T-helper 17 cell (primary cell): ENCODE data around the gene GZF1. TPM values are rescaled to one million over a fixed set of nuclear protein-coding genes. Genes with fewer than 3 reads are reported as not detected.
A peak's percentile ranks its signal among the peaks of the same experiment; 100 is the strongest.

Experiments
- ATAC-seq: fragments of 150-1000 bp; cut with Tn5 transposase; 2 replicates; pipeline ENCODE4 v1.10.0; 2021; ENCODE audit warnings: mild to moderate bottlenecking, moderate library complexity
- DNase-seq, 3 donors: peaks; one replicate each; pipeline versions ENCODE4 v3.0.0 to v3.0.0-alpha.2; 2020 to 2021
- H3K9me3 ChIP-seq: one replicate; pipeline ENCODE4 v1.7.0; 2013; ENCODE audit warnings: low read length, mild to moderate bottlenecking; ENCODE audit not compliant: control insufficient read depth, poor library complexity, severe bottlenecking
- H3K27ac Mint-ChIP-seq: one replicate; pipeline ENCODE4 v1.8.0; 2022; ENCODE audit warnings: mild to moderate bottlenecking, moderate library complexity, mixed read lengths
- H3K27me3 Mint-ChIP-seq: one replicate; pipeline ENCODE4 v1.8.0; 2022; ENCODE audit warnings: mixed read lengths
- H3K36me3 Mint-ChIP-seq: one replicate; pipeline ENCODE4 v1.8.0; 2022; ENCODE audit warnings: low read depth, mixed read lengths
- H3K4me1 Mint-ChIP-seq: one replicate; pipeline ENCODE4 v1.8.0; 2022; ENCODE audit warnings: mild to moderate bottlenecking, mixed read lengths
- H3K4me3 Mint-ChIP-seq: one replicate; pipeline ENCODE4 v1.8.0; 2022; ENCODE audit warnings: mild to moderate bottlenecking, moderate library complexity, mixed read lengths
- total RNA-seq, 4 donors: library from RNA in 2 of 4; stranded (reverse) in 2 of 4; gene quantifications; one replicate each; pipeline ENCODE4 v1.2.3 and lab custom pipeline; 2022 to 2026

GZF1 gene
- total RNA-seq, 2 donors from 2014 or later, result 27.7 to 28.5 TPM

DNA sequence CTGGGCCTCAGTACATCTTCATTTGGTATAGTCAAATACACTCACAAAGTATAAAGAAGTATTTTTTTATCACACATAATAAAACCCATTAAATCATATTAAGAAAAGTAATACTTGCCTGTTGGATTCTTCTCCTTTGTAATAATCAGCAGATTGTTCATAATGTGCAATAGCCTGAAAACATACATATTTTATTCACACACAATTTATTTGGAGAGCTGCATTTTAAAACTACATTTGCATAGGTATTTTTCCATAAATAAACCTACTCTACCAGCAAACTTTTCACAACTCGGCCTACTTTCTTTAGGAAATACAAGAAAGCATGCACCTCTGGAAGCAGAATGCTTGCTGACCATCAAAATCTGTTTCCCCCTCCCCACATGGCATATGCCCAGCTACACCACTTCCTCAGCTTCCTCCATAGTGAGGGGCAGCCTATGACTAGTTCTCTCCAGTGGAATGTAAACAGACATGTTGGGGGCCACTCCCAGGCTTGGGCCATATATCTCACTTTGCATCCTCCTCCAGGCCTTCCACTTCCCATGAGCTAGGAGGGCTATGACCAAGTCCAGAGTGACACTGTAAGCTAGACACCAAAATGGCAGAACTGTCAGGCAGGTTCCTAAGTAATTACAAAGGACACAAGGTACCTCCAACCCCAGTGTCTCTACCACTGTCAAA is 28.3 kb downstream of the GZF1 start:
- H3K4me3 Mint-ChIP-seq, result no peak overlapping the region
- H3K4me1 Mint-ChIP-seq, result peaks cover 11% of the 10 kb centered on the region
- no peaks in the 10 kb centered on the region for H3K9me3 ChIP-seq
- ATAC-seq (no peak), DNase-seq (no peak)
- H3K27me3 Mint-ChIP-seq, result no peaks in the 10 kb centered on the region
- H3K36me3 Mint-ChIP-seq, result peaks cover 29% of the 10 kb centered on the region
- peak overlapping the region; percentile 45 for H3K27ac Mint-ChIP-seq

DNA sequence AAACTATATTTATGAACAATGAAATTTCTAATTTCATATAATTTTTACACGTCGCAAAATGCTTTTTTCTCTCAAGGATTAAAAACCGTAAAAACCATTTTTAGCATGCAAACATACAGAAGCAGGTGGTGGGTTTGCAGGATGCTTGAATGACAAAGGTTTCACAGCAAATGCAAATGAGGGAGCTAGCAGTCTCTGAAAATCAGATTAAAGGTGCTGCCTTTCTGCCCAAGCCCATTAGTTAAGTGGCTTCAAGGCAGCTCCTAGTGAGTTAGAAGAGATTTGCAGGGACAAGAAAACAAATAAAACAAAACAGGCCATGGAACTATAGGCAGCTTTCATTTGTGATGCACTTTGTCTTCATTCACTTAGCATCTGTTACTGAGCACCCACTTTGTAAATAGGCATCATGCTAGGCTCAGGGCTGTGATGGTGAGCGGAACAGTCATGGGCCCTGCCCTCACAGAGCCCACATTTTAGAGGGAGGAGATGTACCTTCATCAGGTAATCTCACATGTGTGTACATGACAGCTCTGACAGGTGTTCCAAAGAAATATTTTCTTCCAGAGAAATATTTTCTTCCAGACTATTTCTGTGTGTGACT is 29.8 kb downstream of the GZF1 start:
- Mint-ChIP-seq H3K27ac (no peak overlapping the region), H3K4me3 (no peak overlapping the region), H3K4me1 (peaks cover 9% of the 10 kb centered on the region), H3K27me3 (no peaks in the 10 kb centered on the region), H3K36me3 (peaks cover 20% of the 10 kb centered on the region)
- DNase-seq (no peak), ATAC-seq (no peak)
- no peaks in the 10 kb centered on the region for H3K9me3 ChIP-seq

DNA sequence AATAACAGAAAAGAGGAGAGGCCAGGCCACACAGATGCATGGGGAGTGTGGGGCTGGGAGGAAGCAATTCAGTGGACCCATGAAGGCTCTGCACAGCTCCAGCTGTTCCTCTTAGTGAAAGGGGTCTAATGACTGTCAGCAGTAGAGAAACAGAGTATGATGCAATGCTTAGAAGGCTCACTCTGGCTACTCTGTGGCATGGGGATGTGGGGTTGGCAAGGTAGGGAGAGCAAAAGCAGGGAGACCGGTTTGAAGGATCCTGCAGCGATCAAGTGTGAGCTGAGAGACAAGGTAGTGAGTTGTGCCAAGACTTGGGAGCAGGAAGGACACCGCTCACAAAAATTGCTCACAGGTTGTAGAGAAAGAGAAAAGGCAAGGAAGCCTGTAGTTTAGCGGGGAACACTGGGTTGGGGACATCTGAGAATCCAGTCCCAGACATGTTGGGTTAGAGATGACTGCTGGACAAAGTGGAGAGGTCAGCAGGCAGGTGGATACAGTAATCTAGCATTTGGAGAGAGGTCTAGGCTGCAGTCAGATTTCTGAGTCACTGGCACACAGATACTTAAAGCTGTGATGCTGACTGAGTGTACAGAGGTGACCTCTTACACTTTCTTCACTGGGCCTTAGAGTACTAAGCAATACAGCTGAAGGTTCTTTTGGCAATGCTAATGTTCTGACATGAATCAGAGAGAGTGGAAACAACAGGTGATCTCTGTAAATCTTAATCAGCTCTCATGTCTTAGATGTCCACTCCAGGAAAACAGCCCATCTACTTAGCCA is 32.2 kb downstream of the GZF1 start:
- H3K9me3 ChIP-seq, result no peaks in the 10 kb centered on the region
- peaks cover 13% of the 10 kb centered on the region for H3K4me1 Mint-ChIP-seq
- DNase-seq (no peak), ATAC-seq (no peak)
- H3K27me3 Mint-ChIP-seq, result no peaks in the 10 kb centered on the region
- H3K27ac Mint-ChIP-seq, result no peak overlapping the region
- H3K4me3 Mint-ChIP-seq, result no peak overlapping the region
- peaks cover 16% of the 10 kb centered on the region for H3K36me3 Mint-ChIP-seq

DNA sequence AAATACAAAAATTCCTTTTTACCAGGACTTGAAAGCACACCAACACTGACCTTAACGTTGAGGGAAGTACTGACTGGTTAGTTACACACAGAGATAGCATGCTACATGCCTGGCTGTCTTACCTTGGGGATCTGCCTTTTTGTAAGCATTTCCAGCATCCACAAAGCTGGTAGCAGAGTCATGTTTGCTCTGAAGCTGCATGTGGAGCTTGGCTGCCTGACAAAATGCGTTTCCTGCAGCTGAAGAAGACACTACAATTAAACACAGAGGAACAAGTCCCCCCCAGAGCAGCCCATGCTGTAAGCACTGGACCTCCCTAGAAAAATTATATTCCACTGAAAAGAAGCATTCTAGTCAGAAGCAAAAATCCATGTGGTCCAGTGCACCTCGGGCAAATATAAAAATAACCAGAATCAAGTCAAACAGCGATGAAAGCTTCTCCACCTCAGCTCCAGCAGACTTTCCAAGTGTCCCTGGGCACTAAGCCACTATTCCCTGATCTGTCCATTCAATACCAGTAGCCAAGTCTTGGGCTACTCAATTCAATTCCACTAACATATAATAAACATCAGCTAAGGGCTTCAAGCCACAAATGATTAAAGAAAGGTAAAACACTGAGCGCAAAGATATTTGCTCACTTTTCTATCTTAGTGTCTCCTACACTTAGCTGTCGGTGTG is 35.1 kb downstream of the GZF1 start:
- DNase-seq, result no peak
- Mint-ChIP-seq H3K4me3 (no peak overlapping the region), H3K27me3 (no peaks in the 10 kb centered on the region), H3K27ac (peak overlapping the region; percentile 71), H3K36me3 (peaks cover 19% of the 10 kb centered on the region), H3K4me1 (peaks cover 20% of the 10 kb centered on the region)
- no peaks in the 10 kb centered on the region for H3K9me3 ChIP-seq
- ATAC-seq, result no peak

DNA sequence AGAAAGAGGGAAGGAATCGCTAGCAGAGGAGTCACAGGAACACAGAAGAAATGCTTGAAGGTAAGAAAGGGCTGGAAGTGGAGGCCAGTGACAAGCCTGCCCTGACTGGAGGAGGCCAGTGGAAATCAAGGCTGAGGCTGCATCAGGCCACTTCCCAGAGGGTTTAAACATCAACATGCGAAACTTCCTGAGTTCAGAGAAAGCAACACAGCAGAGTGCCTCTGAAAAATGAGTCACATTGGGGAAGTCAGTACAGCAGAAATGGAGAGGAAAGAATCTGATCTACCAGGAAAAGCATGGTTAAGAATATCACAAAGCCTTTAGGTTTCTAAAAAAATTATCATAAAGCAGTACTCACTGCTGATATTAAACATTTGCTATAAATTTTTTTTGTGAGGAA is 36.0 kb downstream of the GZF1 start:
- Mint-ChIP-seq H3K27me3 (no peaks in the 10 kb centered on the region), H3K4me3 (no peak overlapping the region), H3K27ac (peak overlapping the region; percentile 71), H3K4me1 (peaks cover 18% of the 10 kb centered on the region), H3K36me3 (peaks cover 19% of the 10 kb centered on the region)
- ATAC-seq, result no peak
- H3K9me3 ChIP-seq, result no peaks in the 10 kb centered on the region
- no peak for DNase-seq

DNA sequence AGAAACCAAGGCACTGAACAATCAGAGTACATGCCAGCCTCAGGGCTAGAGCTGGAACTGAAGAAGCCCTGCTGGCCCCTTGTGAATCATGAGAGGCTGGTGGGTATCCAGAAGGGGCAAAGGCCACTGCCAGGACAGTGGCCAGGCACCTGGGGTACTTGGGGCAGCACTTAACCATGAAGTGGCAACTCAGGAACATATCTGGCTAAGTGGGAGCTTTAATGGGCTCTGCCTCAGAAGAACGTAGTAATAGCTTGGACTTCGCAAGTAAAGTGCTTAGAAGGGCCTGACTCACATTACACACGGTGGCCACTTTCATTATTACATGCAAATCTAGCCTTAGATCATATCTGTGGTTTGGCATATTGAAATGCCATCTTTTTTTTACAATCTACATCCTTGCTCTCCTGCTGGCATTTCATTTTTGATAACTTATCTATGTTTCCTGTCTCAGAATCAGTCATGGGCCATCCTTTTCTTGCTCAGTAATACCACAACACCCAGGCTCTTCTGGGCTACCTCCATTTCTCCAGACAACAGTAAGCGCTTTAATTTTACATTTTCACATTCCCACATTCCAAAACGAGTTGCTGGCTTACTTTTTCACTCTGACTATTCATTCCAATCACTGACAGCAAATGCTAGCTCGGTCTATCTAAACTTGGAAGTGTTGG is 37.7 kb downstream of the GZF1 start:
- peaks cover 7% of the 10 kb centered on the region for H3K36me3 Mint-ChIP-seq
- H3K4me3 Mint-ChIP-seq, result no peak overlapping the region
- H3K27ac Mint-ChIP-seq, result no peak overlapping the region
- H3K4me1 Mint-ChIP-seq, result peaks cover 15% of the 10 kb centered on the region
- DNase-seq (no peak), ATAC-seq (peak; percentile 40)
- no peaks in the 10 kb centered on the region for H3K27me3 Mint-ChIP-seq
- no peaks in the 10 kb centered on the region for H3K9me3 ChIP-seq

DNA sequence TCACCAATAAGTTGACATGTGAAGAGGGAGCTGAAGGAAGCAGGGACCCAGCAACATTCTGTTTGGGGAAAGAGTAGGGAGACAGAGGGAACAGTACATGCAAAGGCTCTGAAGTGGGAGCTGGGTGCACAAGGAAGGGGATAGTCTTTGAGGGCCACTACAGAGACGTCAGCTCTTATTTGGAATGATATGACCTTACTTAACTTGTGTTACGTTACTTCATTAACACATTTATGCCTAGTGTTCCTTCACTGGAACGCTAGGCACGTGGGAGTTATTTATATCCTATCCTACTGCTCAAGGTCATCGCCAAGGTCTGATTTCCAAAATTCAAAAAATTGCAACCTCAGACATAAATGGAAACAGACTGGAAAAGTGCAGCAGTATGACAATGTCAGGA is 39.1 kb downstream of the GZF1 start:
- Mint-ChIP-seq H3K27ac (no peak overlapping the region), H3K4me1 (peaks cover 17% of the 10 kb centered on the region), H3K36me3 (peaks cover 5% of the 10 kb centered on the region), H3K4me3 (no peak overlapping the region), H3K27me3 (no peaks in the 10 kb centered on the region)
- ATAC-seq (no peak), DNase-seq (no peak)
- no peaks in the 10 kb centered on the region for H3K9me3 ChIP-seq

DNA sequence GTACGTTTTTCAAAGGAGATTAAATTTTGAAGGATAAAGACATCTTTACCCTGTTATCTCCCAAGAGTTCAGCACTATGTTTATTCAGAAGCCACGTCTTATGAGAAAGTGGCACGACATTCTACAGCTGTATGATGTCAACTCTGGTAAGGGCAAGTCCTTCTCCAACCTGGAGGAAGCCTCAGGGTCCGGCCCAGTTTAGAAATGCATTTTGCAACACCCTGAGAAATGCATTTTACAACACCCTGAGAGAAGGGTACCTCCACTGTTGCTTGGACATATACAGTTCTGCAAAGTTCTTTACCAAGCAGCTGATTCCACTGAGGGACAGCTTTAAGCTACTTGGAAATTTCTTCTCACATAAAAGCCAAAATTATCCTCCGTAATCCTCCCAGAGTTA is 41.8 kb downstream of the GZF1 start:
- Mint-ChIP-seq H3K27me3 (no peaks in the 10 kb centered on the region), H3K36me3 (peaks cover 3% of the 10 kb centered on the region), H3K4me3 (no peak overlapping the region), H3K4me1 (peaks cover 29% of the 10 kb centered on the region), H3K27ac (peak overlapping the region; percentile 32)
- no peaks in the 10 kb centered on the region for H3K9me3 ChIP-seq
- DNase-seq, result no peak
- ATAC-seq, result no peak

DNA sequence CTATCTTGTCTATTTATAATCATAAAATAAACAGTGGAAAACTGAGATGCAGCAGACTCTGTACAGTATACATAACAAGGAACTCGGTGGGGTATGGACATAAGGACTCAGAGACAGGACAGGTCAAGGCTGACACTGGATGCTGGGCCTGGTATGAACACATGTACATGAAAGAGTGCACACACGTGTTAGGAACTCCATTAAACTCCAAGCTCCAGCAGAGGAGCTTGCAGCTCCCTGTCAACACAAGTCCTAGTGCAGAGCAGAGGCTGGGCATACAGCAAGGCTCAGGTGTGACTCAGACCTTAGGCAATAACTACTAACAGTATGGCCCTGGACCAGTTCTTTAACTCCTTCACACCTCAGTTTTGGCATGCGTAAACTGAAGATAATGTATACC is 42.2 kb downstream of the GZF1 start:
- H3K27me3 Mint-ChIP-seq, result no peaks in the 10 kb centered on the region
- no peak for ATAC-seq
- no peak for DNase-seq
- H3K27ac Mint-ChIP-seq, result peak overlapping the region; percentile 32
- peaks cover 29% of the 10 kb centered on the region for H3K4me1 Mint-ChIP-seq
- no peak overlapping the region for H3K4me3 Mint-ChIP-seq
- no peaks in the 10 kb centered on the region for H3K9me3 ChIP-seq
- peaks cover 3% of the 10 kb centered on the region for H3K36me3 Mint-ChIP-seq

DNA sequence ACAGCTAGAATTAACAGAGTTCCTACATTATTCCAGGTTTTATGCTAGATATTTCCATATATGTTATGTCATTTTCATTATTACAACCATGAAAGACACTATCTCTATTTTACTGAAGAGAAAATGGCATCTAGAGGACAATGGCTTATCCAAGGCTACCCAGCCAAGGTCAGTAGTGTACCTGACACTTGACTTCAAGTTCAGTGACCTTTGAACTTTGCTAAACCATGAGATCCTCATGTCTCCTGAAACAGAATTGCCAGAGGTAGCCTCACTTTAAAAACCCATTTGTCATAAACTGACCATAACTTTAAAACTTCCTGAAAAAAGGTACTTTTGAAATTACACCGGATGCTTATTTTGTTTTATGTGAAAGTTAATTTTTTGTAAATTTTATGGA is 44.9 kb downstream of the GZF1 start:
- Mint-ChIP-seq H3K36me3 (no peaks in the 10 kb centered on the region), H3K27ac (no peak overlapping the region), H3K4me1 (peaks cover 30% of the 10 kb centered on the region), H3K4me3 (no peak overlapping the region), H3K27me3 (no peaks in the 10 kb centered on the region)
- no peaks in the 10 kb centered on the region for H3K9me3 ChIP-seq
- no peak for ATAC-seq
- DNase-seq, result no peak

DNA sequence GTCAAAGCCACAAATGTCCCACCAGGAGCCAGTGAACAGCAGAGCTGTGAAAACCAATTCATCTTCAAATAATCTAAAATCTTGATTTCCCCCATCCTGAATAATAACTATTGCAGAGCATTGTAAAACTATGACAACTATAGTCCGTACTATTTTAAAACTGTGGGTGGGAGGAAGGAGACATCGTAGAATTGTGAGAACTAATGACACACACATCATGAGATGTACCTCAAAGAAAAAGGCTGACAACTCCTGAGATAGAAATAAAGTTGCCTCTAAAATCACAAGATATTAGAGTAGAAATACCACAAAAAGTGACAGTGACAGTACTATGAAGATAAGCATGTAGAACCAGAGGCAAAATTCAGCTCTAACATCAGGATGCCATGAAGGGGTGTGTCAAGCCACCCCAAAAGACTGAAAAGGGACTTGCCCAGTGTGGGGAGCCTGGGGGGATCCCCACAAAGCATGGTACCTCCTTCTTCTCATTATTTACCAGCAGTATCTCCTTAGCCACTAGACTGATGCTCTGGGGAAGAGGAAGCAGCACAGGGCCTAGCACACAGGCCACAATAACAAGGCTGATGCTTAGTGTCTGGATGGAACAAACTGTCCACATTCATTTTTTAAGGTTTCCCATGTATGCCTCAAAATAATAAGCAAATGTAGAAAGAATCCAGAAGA is 45.9 kb downstream of the GZF1 start:
- no peaks in the 10 kb centered on the region for H3K9me3 ChIP-seq
- peak; percentile 99 for ATAC-seq
- H3K27ac Mint-ChIP-seq, result peak overlapping the region; percentile 87
- H3K27me3 Mint-ChIP-seq, result no peaks in the 10 kb centered on the region
- H3K4me1 Mint-ChIP-seq, result peaks cover 32% of the 10 kb centered on the region
- DNase-seq, result peak in 1 of 3 donors; percentile 4
- H3K36me3 Mint-ChIP-seq, result no peaks in the 10 kb centered on the region
- no peak overlapping the region for H3K4me3 Mint-ChIP-seq

DNA sequence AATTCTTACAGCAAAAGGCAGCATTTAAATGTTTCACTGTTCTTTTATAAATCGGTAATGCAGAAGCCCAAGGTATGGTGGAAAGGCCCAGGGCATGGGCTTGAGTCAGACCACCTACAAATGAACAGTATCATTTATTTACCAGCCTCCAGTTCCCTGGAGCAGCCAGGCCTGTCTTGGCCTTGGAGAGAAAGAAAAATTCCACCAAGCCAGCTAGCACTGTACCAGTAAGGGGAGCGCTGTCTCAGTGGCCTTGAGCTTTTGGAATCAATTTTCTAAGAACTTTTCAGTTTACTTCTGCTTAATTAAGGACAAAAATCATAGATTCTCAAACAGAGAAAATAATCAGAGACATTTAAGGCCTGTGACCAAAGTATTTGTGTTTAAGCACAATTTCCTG is 47.0 kb downstream of the GZF1 start:
- no peaks in the 10 kb centered on the region for H3K27me3 Mint-ChIP-seq
- no peak for ATAC-seq
- no peak overlapping the region for H3K4me3 Mint-ChIP-seq
- peak overlapping the region; percentile 87 for H3K27ac Mint-ChIP-seq
- no peaks in the 10 kb centered on the region for H3K9me3 ChIP-seq
- no peak for DNase-seq
- peaks cover 36% of the 10 kb centered on the region for H3K4me1 Mint-ChIP-seq
- no peaks in the 10 kb centered on the region for H3K36me3 Mint-ChIP-seq
